NCI-H1417 (cell line): ENCODE data around the gene FAR1.

Experiments used
- DNase-seq, 3 experiments: peaks; one replicate each; lab custom pipeline; 2025; lab: John Stamatoyannopoulos, UW

Gene FAR1

GRCh38 chr11:13777341-13777985 is 109.0 kb downstream of the FAR1 start:
- no peak for DNase-seq

DNA sequence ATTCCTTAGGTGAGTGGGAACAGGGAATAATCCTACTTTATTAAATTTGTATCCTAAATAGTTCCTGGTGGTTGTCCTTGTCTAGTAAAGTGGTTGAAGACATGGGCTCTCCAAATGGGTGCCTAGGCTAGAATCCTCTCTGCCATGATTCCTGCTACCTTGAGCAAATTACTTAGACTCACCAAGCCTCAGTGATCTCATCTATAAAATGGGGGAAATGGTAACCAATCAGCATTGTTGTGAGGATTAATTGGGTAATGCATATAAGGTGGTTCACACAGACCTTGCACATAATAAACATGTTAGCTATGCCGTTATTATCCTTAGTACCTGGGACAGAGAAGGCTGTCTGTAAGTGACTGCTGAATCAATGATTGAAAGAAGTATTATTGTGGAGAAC is 109.9 kb downstream of the FAR1 start:
- DNase-seq, result no peak

DNA sequence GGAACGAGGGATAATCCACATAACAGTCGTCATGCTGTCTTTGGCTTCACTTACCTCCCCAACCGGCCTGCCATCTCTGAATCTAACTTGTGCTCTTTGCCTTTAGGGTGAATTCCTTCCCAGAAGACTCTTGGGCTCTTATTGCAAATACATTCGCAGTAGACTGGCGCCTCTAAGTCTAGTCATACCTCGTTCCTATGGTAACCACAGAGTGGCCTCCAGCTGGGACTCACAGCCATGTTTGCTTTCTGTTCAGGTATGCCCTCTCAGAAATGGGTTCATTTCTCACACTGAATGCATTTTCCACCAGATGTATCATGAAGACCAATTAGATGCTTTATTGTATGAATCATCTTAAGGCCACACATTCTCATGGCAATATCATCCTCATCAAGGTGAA is 112.7 kb downstream of the FAR1 start:
- peak; percentile 55 to 97 (median 77) for DNase-seq
